SW 1271 (cell line): ENCODE results near the gene A2ML1.
"Not testable (repeated sequence)": the region's sequence is repeated elsewhere in the genome, so short reads cannot be mapped to it uniquely, and the experiment has no call there.

Experiments
- DNase-seq, 2 experiments: peaks; one replicate each; lab custom pipeline; 2025; lab: John Stamatoyannopoulos, UW

The A2ML1 gene

DNA sequence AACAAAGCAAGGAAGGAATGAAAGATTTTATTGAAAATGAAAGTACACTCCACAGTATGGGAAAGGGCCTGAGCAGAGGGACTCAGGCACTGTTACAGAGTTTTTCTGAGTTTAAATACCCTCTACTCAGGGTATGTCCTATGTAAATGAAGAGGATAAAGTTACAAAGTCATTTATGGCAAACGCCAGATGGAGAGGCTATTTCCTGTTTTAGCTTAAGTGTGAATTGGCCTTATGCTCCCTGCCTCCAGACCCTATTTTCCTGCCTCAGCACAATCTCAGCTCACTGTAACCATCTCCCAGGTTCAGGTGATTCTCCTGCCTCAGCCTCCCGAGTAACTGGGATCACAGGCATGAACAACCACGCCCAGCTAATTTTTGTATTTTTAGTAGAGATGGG, 85.1 kb downstream of the A2ML1 start:
- DNase-seq: no peak

DNA sequence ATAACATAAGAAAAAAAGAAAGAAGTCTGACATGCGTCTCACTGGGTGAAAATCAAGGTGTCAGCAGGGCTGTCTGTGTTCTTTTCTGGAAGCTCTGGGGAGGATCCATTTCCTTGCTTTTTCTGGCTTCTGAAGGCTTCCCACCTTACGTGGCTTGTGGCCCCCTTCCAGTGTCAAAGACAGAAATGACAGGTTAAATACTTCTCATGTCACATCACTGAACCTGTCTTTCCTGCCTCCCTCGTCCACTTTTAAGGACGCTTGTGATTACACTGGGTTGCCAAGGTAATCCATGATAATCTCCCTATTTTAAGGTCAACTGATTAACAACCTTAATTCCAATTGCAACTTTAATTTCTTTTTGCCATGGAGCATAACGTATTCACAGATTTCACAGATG, 87.3 kb downstream of the A2ML1 start:
- no peak for DNase-seq

DNA sequence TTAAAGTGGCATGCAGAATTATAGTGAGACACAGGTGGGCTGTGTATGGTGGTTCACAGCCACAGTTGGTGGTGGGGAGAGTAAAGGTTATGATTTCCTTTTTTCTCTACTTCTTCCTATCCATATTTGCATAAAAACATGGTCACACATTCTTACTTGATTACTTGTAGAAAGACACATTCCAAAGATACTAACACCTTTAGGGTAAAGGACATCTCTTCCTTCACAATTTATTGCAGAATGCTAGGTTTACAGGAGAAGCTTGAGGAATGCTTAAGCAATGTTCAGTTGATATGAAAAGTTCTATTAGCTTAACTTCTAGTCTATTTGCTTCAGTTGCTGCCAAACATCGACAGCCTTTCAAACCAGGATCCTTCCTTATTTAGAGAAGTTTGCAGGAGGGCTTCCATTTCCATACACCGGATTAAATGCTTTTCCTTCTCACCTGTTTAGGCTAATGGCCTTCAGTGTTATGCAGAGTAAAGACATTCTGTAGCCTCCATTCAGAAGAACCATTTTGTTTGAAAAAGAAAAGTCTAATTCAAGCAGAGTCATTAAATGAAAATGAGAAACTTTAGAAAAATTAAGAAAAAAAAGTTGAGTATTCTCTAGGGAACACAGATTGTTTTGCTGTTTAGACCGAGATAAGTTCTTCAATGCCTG, 89.3 kb downstream of the A2ML1 start:
- DNase-seq: no peak

DNA sequence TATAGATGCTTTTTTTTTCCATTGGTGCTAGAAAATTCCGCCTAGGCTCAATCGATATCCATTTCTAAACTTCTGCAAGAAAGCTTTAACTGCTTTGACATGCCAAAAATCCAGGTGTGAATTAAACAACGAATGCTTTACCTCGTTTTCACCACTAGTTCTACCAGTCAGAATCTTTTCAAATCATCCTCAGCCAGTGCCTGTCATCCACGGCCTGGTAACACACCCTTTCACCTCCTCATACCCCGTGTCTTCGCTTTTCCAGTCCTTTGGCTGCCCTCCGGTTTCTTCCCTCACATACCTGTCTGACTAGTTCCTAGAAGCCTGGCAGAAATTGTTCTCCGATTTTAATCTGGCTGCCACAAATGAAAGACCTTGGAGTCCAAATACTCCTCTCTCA, 90.5 kb downstream of the A2ML1 start:
- peak in 1 of 2 experiments; percentile 18 for DNase-seq

DNA sequence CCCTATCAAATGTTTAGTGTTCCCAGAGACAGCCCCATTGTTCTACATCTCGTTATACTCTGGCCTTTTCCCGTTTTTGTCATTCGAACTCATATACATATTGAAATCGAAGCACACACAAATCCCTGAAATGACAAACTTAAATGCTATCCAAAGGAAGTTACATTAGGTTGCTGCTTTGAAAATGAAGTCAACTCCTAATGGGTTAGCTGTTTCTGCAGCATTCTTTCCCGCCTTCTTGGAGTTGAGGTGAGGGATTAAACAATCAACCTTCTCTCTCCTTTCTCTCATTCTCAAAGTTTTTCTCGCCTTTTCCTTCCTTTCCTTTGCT, 91.2 kb downstream of the A2ML1 start:
- no peak for DNase-seq

DNA sequence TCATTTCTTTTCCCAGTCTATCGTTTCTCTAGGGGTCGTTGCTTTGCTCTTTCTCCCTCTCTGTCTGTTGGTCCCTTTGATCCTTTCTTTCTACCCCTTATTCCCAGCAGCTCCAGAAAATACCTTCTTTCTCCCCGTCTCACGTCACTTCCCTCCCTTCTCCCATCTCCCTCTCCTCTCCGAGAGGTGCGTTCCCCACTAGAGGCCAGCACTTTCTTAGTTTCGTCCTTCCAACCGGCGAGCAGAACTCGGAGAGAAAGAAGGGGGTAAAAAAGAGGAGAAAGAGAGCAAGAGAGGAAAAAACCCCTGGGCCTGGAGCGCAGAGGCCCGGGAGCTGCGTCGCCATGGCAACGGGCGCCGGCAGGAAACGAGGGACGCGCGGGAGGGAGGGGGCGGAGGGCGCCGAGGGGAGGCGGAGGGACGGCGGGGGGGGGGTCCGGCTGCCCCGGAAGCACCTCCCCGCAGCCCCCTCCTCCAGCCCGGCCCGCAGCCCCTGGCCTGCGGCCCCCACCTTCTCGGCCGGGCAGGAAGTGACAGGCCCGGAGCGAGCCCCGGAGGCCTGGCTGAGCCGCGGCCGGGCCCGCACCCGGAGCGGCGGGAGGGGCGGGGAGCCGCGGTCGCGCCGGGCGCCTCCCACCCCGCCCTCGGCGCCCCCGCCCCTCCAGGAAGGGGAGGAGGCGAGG, 91.8 kb downstream of the A2ML1 start, which contains the start of gene PHC1:
PHC1 (plus strand) TSS at position 477 of the 683 bp plus-strand sequence. CDS start 3,169 bp downstream, outside the sequence.
- DNase-seq: peak; percentile 72 to 82

DNA sequence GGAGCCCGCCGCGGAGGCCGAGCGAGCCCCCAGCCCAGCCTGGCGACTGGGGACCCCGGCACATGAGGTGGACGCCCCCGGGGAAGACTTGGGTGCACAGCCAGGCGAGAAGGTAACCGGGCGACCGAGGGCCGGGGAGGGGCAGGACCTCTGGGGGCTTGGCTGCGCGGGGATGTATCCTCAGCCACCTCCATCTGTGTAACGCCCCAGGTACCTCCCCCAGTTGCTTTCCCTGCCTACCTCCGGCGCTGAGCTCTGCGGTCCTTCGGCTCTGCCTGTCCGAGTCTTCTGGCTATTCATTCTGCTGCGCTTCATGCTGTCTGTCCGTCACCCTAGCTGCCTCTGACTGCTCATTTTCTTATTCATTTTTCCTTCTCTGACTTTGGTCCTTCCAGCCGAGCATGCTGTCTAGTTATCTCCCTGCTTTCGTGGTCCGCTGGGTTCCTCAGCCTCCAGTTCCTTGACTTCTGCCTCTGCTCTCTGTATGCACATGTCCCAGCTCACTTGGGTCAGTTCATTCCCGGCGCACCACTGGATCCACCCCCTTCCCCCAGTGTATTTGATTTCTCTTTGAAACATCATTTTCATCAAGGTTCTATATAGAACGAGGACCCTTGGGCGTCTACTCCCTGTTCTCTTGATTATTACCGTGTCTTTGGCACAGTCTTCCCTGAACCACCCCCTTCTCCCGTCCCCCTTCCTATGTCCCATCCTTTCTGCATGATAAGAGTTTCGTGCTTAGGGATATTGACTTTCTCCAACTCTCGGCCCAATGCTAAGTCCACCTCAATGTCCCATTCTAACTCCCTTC, 92.5 kb downstream of the A2ML1 start:
- peak; percentile 62 to 86 for DNase-seq

DNA sequence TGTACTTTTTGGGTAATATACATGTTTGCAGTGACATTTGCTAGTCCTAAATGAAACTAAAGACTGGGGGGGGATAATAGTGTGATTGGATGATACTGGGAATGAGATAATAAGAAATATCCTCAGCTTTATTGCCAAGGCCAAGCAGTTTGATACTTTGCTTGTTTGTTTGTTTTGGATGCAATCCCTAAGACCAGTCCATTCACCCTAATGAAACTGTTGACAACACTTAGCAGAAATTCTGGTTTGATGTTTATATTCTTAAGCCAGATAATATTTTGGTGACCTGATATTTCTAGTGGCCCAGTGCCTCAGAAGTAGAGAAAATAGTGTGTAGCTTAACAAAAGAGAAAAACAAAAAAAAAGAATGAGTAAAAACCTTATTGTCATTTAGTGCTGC, 93.7 kb downstream of the A2ML1 start:
- DNase-seq: no peak

DNA sequence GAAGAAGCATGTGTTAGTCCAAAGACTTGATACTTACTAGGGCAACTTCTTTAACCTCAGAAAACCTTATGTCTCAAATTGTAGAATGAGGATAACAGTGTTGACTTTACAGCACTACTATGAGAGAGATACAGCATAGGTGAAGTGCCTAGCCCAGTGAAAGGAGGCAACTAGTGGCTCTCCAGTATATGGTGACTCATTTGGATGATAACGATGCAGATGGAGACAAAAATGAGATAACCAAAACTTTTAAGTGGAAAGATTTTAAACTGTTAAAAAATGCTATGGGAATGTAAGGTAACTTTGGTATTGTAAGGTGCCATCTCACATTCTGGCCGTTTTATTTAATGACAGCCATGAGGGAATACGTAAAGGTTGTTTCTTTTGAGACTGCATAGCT, 94.6 kb downstream of the A2ML1 start:
- no peak for DNase-seq

DNA sequence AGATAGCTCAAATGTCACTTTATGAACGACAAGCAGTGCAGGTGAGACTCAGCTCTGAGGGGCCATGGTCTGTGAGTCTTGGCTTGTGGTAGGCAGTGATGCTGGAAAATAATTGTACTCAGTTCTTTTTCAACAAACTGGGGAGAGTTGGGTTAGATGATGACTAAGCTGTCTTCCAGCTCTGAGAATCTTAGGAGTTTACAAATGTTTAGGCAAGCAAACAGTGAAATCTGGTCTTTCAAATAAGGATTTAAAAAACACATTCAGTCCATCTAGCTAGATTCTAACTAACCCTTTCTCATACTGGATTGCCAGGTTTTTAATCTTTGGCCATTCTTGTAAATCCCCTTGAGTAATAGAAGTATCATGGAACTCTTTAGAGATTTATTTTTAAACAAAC, 95.3 kb downstream of the A2ML1 start:
- no peak for DNase-seq

DNA sequence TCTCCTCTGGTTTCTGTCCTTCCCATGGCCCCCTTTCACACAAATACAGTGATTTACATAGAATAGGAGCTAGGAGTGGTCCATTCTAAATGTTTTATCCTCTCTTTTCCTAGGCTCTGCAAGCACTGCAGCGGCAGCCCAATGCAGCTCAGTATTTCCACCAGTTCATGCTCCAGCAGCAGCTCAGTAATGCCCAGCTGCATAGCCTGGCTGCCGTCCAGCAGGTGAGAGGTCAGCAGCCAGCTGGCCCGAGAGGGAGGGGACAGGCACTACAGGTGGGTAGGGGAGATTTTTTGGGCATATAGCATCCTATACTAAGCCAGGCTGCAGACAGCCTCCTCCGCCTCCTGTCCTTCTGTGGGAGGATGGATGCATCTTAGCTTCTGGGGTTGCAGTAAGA, 97.2 kb downstream of the A2ML1 start:
- DNase-seq: not testable (repeated sequence)

DNA sequence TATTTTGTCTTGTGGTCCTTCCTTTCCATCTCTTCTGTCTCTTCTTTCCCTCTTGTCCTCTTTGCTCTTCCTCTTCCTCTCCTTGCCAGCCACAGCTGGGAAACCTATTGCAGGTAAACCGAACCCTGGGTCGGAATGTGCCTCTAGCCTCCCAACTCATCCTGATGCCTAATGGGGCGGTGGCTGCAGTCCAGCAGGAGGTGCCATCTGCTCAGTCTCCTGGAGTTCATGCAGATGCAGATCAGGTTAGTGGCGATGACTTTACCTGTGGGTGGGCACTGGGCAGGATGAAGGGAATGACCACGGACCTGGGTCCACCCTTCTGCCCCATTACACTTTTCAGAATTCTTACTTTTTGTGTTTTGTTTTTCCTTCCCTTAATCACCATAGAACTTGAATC, 100.1 kb downstream of the A2ML1 start:
- DNase-seq: no peak
